ENCODE data around the gene CDC42EP4.

Gene CDC42EP4

GRCh38 chr17:73311781-73312641, at the start of gene CDC42EP4:
TSS of gene CDC42EP4 (minus strand) at chr17:73312001. CDS start at chr17:73286500, 25,501 bp downstream.
- in situ Hi-C loops (cut with MboI; ENCODE audit: low sequenced_read_pairs) = no loop called here

- in situ Hi-C loops (cut with MboI; ENCODE audit: low sequenced_read_pairs) = no loop called here
Observed at GRCh38 chr17:73360961-73361761, 49.4 kb upstream of the CDC42EP4 start.

- in situ Hi-C loops (cut with MboI; ENCODE audit: low sequenced_read_pairs) = no loop called here
Observed at GRCh38 chr17:73359987-73360410, 48.2 kb upstream of the CDC42EP4 start.

DNA sequence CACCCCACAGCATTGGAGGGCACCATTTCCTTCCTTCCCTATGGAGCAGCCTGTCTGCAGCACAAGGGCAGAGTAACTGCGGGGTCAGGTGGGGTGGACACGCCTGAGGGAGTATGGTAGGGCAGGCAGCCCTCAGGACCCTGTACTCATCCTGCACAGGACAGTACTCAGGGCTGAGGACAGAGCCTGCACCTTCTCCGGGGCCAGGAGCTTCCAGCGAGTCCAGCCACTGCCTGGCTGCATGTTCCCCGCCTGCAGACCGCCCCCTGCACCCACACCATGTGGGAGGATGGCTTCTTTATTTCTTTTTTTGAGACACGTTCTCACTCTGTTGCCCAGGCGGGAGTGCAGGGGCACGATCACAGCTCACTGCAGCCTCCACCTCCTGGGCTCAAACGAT, 47.6 kb upstream of the CDC42EP4 start:
- in situ Hi-C loops (cut with MboI; ENCODE audit: low sequenced_read_pairs) = no loop called here

DNA sequence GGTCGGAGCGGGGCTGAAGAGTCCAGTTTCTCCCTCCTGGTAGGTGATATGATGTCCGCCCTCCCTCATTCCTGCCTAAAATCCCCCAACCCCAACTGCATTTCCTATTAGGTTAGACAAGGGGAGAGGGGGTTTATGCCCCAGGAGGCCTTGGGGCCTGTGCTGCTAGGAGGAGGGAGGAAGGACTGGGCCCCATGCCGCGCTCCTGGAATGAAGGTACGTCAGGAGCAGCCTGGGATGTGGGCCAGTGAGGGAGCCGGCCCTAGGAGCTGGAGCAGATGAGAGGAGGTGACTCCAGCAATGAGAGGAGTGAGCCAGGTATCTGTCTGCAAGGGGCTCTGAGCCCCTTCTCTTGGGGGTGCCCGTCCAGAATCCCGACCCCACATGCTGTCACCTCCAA, 46.9 kb upstream of the CDC42EP4 start:
- in situ Hi-C loops (cut with MboI; ENCODE audit: low sequenced_read_pairs) = no loop called here

- in situ Hi-C loops (cut with MboI; ENCODE audit: low sequenced_read_pairs) = no loop called here
Observed at GRCh38 chr17:73357981-73358380, 46.2 kb upstream of the CDC42EP4 start.

GRCh38 chr17:73357318-73357717, 45.5 kb upstream of the CDC42EP4 start:
- in situ Hi-C loops (cut with MboI; ENCODE audit: low sequenced_read_pairs) = no loop called here

GRCh38 chr17:73356561-73357170, 44.9 kb upstream of the CDC42EP4 start:
- in situ Hi-C loops (cut with MboI; ENCODE audit: low sequenced_read_pairs) = no loop called here

- in situ Hi-C loops (cut with MboI; ENCODE audit: low sequenced_read_pairs) = no loop called here
Observed at GRCh38 chr17:73354423-73355284, 42.9 kb upstream of the CDC42EP4 start.

GRCh38 chr17:73352261-73352660, 40.5 kb upstream of the CDC42EP4 start:
- in situ Hi-C loops (cut with MboI; ENCODE audit: low sequenced_read_pairs) = no loop called here

DNA sequence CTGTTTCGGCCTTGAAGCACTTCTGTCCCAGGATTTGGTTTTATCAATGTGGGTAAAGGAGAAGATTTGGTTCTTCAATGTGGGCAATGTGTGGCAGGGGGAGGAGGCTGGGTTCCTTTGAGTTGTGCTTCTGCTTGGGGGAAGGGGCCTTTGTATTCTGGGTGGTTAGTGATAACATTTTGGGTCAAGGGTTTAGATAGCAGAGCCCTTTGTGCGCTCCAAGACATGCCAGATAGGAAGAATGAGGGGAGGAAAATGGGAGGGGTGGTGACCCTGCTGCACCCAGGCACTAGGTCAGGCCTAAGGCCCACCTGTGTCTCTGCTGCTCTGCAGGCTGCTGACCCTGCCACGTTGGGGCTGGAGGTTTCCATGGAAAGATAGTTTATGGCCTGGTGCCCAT, 40.0 kb upstream of the CDC42EP4 start:
- in situ Hi-C loops (cut with MboI; ENCODE audit: low sequenced_read_pairs) = no loop called here

GRCh38 chr17:73350864-73351263, 39.1 kb upstream of the CDC42EP4 start:
- in situ Hi-C loops (cut with MboI; ENCODE audit: low sequenced_read_pairs) = no loop called here

- in situ Hi-C loops (cut with MboI; ENCODE audit: low sequenced_read_pairs) = no loop called here
Observed at GRCh38 chr17:73349647-73350046, 37.8 kb upstream of the CDC42EP4 start.

DNA sequence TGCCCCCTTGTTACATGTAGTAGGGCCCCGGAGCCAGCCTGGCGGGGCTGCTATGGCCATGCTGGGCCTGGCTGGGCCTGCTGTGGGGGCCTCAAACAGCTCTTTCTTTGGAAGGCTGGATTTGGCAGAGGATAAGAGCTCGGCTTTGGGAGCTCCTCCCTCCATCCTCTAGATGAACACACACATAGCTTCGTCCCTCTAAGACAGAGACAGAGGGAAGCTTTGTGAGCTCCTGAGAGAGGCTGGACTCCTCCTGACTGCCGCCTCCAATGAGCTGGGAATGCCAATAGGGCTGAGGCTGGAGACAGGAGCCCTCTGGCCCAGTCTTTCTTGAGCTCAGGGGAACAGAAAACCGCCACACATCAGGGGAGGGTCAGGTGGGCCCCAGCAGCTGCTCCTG, 37.3 kb upstream of the CDC42EP4 start:
- in situ Hi-C loops (cut with MboI; ENCODE audit: low sequenced_read_pairs) = no loop called here

- in situ Hi-C loops (cut with MboI; ENCODE audit: low sequenced_read_pairs) = no loop called here
Observed at GRCh38 chr17:73348829-73349095, 37.0 kb upstream of the CDC42EP4 start.

DNA sequence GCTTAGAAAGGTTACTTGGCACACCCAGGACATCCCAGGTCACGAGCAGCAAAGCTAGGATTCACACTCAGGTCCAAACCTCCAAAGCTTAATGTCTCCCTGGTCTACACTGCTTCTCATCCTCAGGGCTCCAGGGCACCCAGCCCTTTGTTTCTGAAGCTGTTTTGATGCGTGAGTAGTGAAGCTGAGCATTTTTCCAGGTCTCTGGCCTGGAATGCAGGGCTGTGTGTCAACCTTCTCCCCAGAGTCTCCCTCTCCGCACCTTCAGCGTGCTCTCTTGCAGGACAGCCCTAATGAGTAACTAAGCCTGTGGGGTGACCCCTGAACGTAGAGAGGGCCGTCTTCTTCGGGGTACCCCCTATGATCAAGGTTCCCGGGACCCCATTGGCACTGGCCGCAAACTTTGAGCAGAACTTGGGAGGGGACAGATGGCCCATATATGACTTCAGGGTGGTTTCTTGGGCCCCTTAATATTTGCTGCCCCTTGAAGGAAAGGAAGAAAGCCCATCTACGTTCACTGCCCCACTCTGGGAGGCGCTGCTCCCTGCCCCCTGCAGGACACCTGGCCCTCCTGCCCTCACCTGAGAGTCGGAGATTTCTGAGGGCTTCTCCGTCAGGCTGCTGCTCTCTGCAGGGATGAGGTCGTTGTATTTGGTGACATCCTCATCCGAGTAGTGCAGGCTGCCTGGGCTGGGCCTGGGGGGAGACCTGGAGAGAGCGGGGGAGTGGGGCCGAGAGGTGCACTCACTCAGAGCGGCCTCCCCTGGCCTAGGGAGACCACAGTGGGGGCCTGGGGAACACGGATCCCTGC, 36.4 kb upstream of the CDC42EP4 start:
- in situ Hi-C loops (cut with MboI; ENCODE audit: low sequenced_read_pairs) = no loop called here

- in situ Hi-C loops (cut with MboI; ENCODE audit: low sequenced_read_pairs) = no loop called here
Observed at GRCh38 chr17:73347351-73347750, 35.5 kb upstream of the CDC42EP4 start.

DNA sequence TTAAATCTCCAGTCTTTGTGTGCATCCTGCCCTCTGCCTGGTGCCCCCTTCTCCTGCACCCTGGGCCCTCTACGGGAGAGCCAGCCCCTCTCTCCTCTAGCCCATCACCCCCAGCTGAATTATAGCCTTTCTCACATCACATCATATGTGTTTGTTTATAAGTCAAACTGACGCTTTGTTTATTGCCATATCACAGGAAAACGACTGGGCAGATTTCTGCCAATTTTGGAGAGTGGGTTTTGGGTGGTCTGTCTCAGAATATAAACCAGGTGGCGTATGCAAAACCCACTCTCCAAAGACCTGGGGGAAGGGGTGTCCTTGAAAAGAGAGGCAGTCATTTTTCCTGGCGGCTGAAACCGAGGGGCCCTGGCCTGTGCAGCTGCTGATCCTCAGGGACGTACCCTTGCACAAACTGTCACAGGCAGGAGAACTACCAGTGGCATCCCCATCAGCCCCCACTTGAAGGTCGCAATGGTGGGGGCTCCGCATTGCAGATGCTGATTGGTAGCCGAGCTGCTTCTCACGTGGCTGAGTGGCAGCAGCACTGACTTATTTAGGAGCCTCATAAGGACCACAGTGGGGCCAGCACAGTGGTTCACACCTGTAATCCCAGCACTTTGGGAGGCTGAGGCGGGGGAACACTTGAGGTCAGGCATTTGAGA, 34.8 kb upstream of the CDC42EP4 start:
- in situ Hi-C loops (cut with MboI; ENCODE audit: low sequenced_read_pairs) = no loop called here

DNA sequence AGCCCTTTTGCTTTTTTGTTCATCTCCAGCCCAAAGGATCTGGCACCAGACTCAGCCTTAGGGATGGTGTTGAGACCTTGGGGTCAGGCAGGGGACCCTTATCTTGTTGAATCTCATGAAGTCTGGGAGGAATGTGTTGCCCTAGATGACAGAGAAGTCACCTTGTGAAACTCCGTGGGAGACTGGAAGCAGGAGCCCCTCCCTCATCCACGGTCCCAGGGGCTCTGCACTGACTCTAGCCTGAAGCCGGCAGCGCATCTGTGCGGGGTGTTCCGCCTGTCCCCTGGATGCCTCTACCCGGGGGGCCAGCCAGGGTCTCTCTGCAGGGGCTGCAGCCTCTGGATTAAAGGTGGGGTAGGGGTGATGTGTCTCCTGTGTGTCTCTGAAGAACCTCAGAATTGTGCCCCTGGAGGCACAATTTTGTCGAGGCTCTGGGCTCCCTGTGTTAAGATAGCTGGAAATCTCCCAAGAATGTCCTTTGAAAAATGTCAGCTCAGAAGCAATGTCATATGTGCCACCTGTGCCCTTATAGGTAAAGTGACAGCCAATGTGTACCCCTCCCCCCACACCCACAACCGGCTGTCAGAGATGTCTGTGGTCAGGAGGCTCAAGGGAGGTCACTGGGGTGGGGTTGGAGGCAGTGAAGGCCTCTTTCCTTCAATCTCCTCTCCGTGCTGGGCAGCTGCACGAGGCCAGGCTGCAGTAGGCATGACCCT, 32.1 kb upstream of the CDC42EP4 start:
- in situ Hi-C loops (cut with MboI; ENCODE audit: low sequenced_read_pairs) = no loop called here
